NCI-H2227 (cell line): ENCODE data around the gene MYOCOS.

ENCODE experiments used
- DNase-seq: peaks from one replicate; lab custom pipeline; 2025; ENCODE audit not compliant: unreplicated experiment; lab: John Stamatoyannopoulos, UW

MYOCOS gene

GRCh38 chr1:171623651-171624331 lies 1.7 kb downstream of the MYOCOS start:
- DNase-seq = no peak

- DNase-seq = no peak
Observed at GRCh38 chr1:171625225-171625624, 3.2 kb downstream of the MYOCOS start.

GRCh38 chr1:171627020-171627419 lies 5.0 kb downstream of the MYOCOS start:
- no peak for DNase-seq

GRCh38 chr1:171628225-171628624 lies 6.2 kb downstream of the MYOCOS start:
- DNase-seq = no peak

GRCh38 chr1:171635661-171636060 lies 13.6 kb downstream of the MYOCOS start:
- DNase-seq = no peak

GRCh38 chr1:171636141-171636540 lies 14.1 kb downstream of the MYOCOS start:
- DNase-seq = no peak

- no peak for DNase-seq
Observed at GRCh38 chr1:171637928-171638576, 16.0 kb downstream of the MYOCOS start.

GRCh38 chr1:171640225-171640624 lies 18.2 kb downstream of the MYOCOS start:
- DNase-seq = no peak

GRCh38 chr1:171641076-171641864 lies 19.2 kb downstream of the MYOCOS start:
- DNase-seq = no peak

- DNase-seq = no peak
Observed at GRCh38 chr1:171642197-171642596, 20.2 kb downstream of the MYOCOS start.

GRCh38 chr1:171643156-171643555 lies 21.1 kb downstream of the MYOCOS start:
- DNase-seq = no peak

- DNase-seq = peak; percentile 93
Observed at GRCh38 chr1:171644805-171645483, 22.9 kb downstream of the MYOCOS start.

GRCh38 chr1:171645553-171646248 lies 23.7 kb downstream of the MYOCOS start:
- no peak for DNase-seq

GRCh38 chr1:171646249-171646560 lies 24.2 kb downstream of the MYOCOS start:
- DNase-seq = no peak

- no peak for DNase-seq
Observed at GRCh38 chr1:171652234-171652822, 30.3 kb downstream of the MYOCOS start, which contains the start of gene MYOC. MYOC (minus strand) TSS chr1:171652688; CDS start chr1:171652611, 77 bp downstream.

- no peak for DNase-seq
Observed at GRCh38 chr1:171653796-171654195, 31.8 kb downstream of the MYOCOS start.

GRCh38 chr1:171654201-171654941 lies 32.3 kb downstream of the MYOCOS start:
- no peak for DNase-seq

GRCh38 chr1:171654942-171655745 lies 33.1 kb downstream of the MYOCOS start:
- DNase-seq = peak; percentile 85

- no peak for DNase-seq
Observed at GRCh38 chr1:171655746-171656116, 33.7 kb downstream of the MYOCOS start.
